GM23338 (cell line): ENCODE measurements around the gene RAB22A.

ENCODE experiments used
- CREB1 ChIP-seq: fragments of 250-450 bp; sonication (Bioruptor Pico); IDR thresholded peaks from 2 replicates; pipeline ENCODE4 v1.5.0; 2020; ENCODE audit warnings: low read depth, mild to moderate bottlenecking, moderate library complexity
- CTCF ChIP-seq, 2 experiments: fragments of 200-600 bp in 1 of 2; sonication (generic) in 1 of 2; conservative IDR thresholded peaks; 2 replicates each; pipeline versions ENCODE4 v1.5.1 to v1.6.1; 2016 to 2017; ENCODE audit warnings: antibody characterized with exemption in 2 of 2, low read depth in 2 of 2, mild to moderate bottlenecking in 2 of 2, moderate library complexity in 1 of 2
- ETS1 ChIP-seq: IDR thresholded peaks from 2 replicates; pipeline ENCODE4 v1.6.1; 2016; ENCODE audit warnings: antibody characterized with exemption
- EZH2 ChIP-seq: fragments of 200-600 bp; sonication (generic); IDR thresholded peaks from one replicate; pipeline ENCODE4 v1.8.0; 2017; ENCODE audit warnings: antibody characterized with exemption, mild to moderate bottlenecking, low read depth; ENCODE audit not compliant: unreplicated experiment
- EZH2phosphoT487 ChIP-seq: fragments of 200-600 bp; sonication (generic); IDR thresholded peaks from one replicate; pipeline ENCODE4 v1.8.1; 2018; ENCODE audit warnings: antibody characterized with exemption; ENCODE audit not compliant: unreplicated experiment
- JUNB ChIP-seq: IDR thresholded peaks from one replicate; pipeline ENCODE4 v1.6.1; 2016; ENCODE audit warnings: antibody characterized with exemption; ENCODE audit not compliant: unreplicated experiment
- NANOG ChIP-seq: IDR thresholded peaks from 2 replicates; pipeline ENCODE4 v1.6.1; 2016; ENCODE audit warnings: antibody characterized with exemption, borderline replicate concordance
- POLR2AphosphoS5 ChIP-seq: IDR thresholded peaks from 2 replicates; pipeline ENCODE4 v1.6.1; 2016; ENCODE audit warnings: antibody characterized with exemption, low read depth
- REST ChIP-seq: IDR thresholded peaks from one replicate; pipeline ENCODE4 v1.6.1; 2018; ENCODE audit warnings: antibody characterized with exemption; ENCODE audit not compliant: unreplicated experiment
- STAT1 ChIP-seq: IDR thresholded peaks from one replicate; pipeline ENCODE4 v1.6.1; 2016; ENCODE audit warnings: antibody characterized with exemption; ENCODE audit not compliant: unreplicated experiment
- ZNF114 ChIP-seq: fragments of 250-450 bp; sonication (Bioruptor Pico); IDR thresholded peaks from 2 replicates; pipeline ENCODE4 v1.5.0; 2020; ENCODE audit warnings: mild to moderate bottlenecking, moderate library complexity
- ZNF331 ChIP-seq: fragments of 250-450 bp; sonication (Bioruptor Pico); IDR thresholded peaks from 2 replicates; pipeline ENCODE4 v1.5.0; 2020; ENCODE audit warnings: low read depth, mild to moderate bottlenecking, moderate library complexity
- ZNF462 ChIP-seq: fragments of 250-450 bp; sonication (Bioruptor Pico); IDR thresholded peaks from 2 replicates; pipeline ENCODE4 v1.5.0; 2020; ENCODE audit warnings: mild to moderate bottlenecking, moderate library complexity

- TF ChIP-seq CTCF (conservative IDR thresholded peaks at IDR 0.05; ENCODE audit: low read depth in 2 of 2), result no peak
- TF ChIP-seq EZH2phosphoT487, result no peak
- no peak for TF ChIP-seq EZH2
- no peak for TF ChIP-seq REST
- no peak for TF ChIP-seq ZNF114 (CRISPR knock-in tag)
- TF ChIP-seq POLR2AphosphoS5, result no peak
- TF ChIP-seq ETS1, result no peak
- TF ChIP-seq STAT1, result no peak
- no peak for TF ChIP-seq CREB1 (CRISPR knock-in tag)
- TF ChIP-seq JUNB, result no peak
- no peak for TF ChIP-seq ZNF331 (CRISPR knock-in tag)
- no peak for TF ChIP-seq NANOG
- TF ChIP-seq ZNF462 (CRISPR knock-in tag), result no peak
Measured at GRCh38 chr20:58402827-58403226, 93.3 kb downstream of the RAB22A start.
